Hepatic stellate cell (primary cell): ENCODE measurements around the gene UFSP1.
"Not testable (repeated sequence)": the region's sequence is repeated elsewhere in the genome, so short reads cannot be mapped to it uniquely, and the experiment has no call there.

Experiments used
- DNase-seq: peaks from one replicate; pipeline ENCODE4 v3.0.0; 2011; ENCODE audit warnings: low spot score

UFSP1 gene

DNA sequence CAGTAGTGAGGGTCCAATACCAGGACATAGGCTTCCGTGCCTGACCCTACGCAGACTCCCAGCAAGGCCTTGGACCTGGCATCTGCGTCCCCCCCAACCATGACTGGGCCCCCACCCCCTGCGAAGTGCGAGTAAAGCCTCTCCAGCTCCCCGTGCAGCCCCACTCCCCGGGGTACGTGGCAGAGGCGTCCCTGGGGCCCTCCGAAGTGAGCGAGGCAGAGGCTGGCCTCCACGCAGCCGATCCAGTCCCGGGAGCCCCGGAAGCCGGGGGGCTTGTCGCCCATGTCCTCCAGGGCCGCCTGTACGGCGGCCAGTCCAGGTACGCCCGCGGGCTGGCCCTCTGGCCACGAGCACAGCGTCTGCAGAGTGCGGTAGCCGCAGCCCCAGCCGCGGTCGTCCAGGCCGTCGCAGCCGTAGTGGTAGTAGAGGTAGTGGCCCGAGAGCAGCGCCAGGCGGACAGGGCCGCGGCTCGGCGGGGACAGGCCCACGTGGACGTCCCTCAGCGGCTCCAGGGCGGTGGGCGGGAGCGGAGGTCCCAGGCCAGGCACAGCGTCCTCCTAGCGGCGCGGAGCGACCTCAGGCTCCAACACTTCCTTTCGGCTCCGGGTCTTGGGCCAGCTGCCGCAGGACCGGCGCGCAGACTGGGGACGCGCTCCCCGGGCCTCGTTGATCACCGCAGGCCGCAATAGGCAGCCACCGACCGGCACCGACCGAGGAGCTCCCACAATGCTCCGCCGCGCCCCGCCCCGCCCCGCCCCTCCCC, at the start of gene UFSP1:
UFSP1 (minus strand) TSS at position 728 of the 763 bp plus-strand sequence; CDS start at position 284, 444 bp downstream.
- DNase-seq = peak; percentile 67

DNA sequence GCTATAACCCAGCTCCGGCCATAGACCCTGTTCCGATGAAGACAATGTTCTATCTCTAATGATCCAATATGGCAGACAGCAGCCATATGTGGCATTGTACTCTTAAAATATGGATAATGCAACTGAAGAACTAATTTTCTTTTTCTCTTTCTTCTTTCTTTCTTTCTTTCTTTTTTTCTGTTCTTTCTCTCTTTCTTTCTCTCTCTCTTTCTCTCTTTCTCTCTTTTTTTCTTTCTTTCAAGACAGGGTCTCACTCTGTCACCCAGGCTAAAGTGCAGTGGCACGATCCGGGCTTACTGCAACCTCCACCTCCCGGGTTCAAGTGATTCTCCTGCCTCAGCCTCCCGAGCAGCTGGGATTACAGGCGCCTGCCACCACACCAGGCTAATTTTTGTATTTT, 46.7 kb upstream of the UFSP1 start:
- not testable (repeated sequence) for DNase-seq

DNA sequence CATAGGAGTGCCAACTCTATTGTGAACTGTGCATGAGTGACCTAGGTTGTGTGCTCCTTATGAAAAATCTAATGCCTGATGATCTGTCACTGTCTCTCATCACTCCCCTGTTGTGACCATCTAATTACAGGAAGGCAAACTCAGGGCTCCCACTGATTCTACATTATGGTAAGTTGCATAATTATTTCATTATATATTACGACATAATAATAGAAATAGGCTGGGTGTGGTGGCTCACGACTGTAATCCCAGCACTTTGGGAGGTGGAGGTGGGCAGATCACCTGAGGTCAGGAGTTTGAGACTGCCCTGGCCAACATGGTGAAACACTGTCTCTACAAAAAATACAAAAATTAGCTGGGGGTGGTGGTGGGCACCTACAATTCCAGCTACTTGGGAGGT, 45.9 kb upstream of the UFSP1 start:
- DNase-seq = not testable (repeated sequence)

DNA sequence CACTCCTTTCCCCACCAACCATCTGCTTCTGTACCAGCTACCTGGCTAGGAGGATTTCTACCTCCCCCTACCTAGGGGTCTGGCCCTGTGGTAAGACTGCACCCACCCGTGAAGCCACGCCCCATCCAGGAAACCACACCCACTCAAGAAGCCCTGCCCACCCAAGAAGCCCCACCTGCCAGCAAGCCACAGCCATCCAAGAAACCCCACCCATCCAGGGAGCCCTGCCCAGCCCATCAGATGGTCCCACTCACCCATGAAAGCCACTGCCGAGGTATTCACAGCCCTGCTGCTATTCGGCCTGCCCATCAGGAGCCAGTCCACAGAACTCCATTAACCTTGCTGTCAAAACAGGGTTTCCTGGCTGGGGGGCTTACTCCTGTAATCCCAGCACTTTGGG, 44.2 kb upstream of the UFSP1 start:
- no peak for DNase-seq

DNA sequence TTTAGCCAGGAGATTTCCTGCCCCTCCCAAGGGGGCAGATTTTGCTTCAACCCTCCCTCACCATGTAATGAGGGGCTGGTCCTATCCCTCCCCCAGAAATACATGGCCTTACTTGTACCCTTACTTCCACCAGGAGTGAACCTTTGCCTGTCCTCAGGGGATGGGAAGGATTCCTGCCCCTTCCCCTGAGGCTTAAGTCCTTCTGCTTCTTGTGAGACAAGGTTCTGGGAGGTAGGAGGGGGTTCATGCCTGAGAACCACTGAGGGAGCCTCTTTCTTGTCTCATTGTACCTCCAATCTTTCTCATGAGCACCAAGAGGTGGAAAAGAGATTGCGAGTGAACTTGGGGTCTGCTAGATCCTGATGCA, 40.3 kb upstream of the UFSP1 start:
- DNase-seq = no peak

DNA sequence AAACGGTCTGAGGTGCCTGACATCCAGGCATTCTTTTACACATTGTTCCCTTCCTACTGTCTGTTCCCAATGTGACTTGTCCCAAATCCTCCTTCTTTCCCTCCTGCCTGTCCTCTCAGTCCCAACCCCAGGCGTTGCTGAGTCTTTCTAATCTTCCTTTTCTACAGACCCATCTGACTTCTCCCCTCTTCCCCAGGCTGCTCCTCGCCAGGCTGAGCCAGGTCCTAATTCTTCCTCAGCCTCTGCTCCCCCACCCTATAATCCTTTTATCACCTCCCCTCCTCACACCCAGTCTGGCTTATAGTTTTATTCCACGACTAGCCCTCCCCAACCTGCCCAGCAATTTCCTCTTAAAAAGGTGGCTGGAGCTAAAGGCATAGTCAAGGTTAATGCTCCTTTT, 34.1 kb upstream of the UFSP1 start:
- not testable (repeated sequence) for DNase-seq

DNA sequence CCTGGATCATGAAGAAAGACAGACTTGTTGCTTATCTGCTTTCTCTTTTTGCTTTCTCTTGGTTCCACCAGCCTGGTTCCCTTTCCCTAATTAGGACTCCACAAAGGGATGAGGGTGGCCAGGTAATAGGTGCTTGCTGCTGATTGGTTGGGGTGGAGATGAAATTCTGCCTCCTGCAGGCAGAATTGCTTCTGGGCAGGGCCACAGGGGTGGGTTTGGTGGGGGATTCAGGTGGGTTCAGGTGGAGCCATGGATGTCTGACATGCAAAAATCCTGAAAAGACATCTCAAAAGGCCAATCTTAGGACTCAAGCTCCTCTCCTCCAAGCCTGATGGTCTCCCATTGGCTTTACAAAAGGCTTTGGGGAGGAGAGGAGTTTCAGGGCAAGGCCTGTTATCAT, 31.5 kb upstream of the UFSP1 start:
- no peak for DNase-seq

DNA sequence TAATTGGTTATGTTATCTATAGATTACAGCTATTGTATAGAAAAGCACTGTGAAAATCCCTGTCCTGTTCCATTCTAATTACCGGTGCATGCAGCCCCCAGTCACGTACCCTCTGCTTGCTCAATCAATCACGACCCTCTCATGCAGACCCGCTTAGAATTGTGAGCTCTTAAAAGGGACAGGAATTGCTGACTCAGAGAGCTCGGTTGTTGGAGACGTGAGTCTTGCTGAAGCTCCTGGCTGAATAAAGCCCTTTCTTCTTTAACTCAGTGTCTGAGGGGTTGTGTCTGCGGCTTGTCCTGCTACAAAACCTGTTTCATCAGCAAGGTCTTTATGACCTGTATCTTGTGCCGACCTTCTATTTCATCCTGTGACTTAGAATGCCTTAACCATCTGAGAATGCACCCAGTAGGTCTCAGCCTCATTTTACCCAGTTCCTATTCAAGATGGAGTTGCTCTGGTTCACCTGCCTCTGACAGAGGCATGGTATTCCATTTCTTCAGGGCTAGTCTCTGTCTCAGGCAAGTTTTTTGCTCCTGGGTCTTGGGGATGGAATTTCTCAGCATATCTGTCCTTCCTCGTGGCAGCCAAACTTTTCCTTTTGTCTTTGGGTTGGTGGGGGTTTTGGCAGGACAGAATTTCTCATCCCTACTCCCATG, 30.4 kb upstream of the UFSP1 start:
- DNase-seq = not testable (repeated sequence)

DNA sequence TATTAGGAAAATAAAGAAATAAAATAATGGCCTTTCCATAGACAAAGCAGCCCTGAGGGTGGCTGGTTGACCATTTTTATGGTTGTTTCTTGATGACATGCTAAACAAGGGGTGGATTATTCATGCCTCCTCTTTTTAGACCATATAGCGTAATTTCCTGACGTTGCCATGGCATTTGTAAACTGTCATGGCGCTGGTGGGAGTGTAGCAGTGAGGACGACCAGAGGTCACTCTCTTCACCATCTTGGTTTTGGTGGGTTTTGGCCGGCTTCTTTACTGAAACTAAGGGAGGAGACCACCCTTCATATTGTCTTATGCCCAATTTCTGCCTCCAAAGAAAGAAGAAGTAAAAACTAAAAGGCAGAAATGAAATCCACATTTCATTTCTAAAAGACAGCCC, 29.8 kb upstream of the UFSP1 start:
- not testable (repeated sequence) for DNase-seq

DNA sequence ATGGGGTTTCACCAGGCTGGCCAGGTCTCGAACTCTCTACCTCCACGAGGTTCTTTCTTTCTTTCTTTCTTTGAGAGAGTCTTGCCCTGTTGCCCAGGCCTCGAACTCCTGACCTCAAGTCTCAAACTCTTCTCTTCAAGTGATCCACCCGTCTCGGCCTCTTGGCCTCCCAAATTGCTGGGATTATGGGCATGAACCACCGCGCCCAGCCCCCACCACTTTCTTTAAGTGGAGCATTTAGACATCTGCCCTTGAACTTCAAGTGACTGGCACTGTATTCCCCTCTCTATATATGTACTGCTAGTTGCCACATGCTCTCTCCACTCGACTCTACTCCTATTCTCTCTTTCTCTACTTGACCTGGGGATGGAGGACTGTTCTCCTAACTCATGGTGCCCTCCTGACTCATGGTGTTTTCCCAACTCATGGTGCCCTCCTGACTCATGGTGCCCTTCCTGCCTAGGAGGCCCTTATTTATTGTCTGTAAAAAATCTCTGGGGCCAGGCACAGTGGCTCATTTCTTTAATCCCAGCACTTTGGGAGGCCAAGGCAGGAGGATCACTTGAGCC, 25.4 kb upstream of the UFSP1 start:
- no peak for DNase-seq

DNA sequence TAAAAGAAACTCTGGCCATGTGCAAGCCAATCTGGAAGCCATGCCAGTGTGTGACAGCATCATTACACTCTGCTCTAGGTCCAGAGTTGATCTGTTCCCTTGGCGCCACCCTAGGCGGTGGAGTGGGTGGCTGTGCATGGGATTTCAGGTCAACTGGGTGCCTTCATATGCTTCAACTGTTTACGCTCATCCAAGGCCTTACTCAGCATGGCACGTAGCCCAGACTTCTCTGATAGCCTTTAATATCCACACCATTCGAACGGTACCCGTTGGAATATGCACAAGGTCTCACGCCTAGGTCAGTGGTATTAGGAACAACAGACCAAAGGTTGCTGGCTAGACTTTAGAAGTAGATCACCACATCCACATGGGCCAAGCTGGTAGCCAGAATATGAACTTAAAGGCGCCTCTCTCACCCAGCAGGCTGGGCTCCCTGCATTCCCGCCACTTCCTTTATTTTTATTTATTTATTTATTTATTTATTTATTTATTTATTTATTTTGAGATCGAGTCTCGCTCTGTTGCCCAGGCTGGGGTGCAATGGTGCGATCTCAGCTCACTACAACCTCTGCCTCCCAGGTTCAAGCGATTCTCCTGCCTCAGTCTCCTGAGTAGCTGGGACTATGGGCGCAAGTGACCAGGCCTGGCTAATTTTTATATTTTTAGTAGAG, 24.8 kb upstream of the UFSP1 start:
- no peak for DNase-seq

DNA sequence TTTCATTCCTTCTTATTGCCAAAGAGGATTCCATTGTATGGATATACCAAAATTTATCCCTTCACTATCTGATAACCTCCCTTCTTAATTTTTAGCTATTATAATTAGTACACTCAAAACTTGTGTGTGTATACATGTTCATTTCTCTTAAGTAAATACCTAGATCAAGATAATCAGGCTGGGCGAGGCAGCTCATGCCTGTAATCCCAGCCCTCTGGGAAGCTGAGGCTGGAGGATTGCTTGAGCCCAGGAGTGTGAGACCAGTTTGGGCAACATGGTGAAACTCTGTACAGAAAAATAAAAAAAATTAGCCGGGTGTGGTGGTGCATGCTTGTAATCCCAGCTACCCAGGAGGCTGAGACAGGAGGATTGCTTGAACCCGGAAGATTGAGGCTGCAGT, 22.0 kb upstream of the UFSP1 start:
- DNase-seq = no peak

DNA sequence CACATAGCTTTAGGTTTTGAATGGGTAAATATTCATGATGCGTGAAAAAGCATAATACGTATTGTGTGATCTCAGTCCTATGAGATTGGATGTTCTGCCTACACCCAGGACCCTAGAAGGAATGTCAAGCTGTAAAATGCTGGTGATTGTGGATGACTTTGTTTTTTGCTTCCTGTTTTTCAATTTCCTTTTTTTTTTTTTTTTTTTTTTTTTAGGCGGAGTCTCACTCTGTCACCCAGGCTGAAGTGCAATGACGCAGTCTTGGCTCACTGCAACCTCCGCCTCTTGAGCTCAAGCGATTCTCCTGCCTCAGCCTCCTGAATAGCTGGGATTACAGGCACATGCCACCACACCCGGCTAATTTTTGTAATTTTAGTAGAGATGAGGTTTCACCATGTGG, 20.9 kb upstream of the UFSP1 start:
- DNase-seq = not testable (repeated sequence)

DNA sequence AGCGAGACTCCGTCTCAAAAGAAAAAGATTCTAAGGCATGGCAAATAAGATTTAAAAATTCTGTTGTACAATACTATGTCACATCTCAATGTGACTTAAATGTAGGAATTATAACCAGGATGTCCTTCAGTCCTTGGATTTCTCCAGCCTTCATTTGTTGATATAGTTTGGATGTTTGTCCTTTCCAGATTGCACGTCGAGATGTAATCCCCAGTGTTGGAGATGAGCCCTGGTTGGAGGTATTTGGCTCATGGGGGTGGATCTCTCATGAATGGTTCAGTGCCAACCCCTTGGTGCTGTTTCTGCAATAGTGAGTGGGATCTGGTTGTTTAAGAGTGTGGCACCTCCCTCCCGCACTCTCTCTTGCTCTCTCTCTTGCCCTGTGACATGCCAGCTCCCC, 19.0 kb upstream of the UFSP1 start:
- DNase-seq = no peak

DNA sequence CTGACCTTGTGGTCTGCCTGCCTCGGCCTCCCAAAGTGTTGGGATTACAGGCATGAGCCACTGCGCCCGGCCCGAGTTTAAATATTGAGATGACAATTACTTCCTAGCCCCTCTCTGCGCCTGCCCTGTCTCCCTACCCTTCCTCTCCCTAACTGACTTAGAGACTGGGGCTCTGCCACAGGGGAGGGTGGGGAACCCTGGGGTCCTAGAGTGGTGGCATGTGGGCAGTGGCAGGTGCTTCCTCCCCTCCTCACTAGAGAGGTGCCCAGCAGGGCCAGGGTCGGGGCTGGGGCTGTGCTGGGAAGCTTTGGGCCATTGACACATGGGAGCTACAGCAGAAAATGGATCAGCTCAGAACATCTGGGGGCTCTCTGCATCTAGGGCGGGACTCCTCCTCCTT, 13.1 kb upstream of the UFSP1 start:
- no peak for DNase-seq

DNA sequence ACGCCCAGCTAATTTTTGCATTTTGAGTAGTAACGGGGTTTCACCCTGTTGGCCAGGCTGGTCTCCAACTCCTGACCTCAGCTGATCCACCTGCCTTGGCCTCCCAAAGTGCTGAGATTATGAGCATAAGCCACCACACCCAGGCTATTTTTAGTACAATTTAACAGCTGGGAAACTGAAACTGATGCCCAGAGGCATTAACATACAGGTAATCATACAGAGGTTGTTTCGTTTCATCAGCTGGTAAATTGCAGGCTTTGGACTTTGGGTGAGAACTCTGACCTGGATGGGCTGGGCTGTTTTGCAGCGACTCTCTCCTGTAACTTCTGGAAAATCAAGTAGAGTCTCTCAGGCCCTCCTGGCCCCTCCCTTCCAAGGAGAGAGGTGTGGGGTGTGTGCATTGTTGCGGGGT, 12.4 kb upstream of the UFSP1 start:
- DNase-seq = no peak

DNA sequence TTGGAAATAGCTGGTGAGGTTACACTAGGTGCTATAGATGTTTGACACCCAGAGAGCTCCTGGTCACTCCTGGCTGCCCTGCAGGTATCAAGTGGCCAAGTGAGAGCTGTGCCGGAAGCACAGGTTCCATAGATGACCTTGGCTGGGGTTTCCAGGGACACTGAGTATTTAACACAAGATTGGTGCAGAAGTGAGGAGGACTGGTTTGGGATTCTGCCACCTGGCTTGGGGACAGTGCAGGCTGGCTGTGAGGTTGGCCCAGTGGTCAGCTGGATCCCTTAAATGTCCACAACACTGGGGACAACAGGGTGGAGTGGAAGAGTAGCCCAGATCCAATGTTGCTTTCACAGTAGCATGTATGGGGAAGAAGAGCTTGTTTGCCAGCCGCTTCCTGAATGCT, 11.5 kb upstream of the UFSP1 start:
- no peak for DNase-seq

DNA sequence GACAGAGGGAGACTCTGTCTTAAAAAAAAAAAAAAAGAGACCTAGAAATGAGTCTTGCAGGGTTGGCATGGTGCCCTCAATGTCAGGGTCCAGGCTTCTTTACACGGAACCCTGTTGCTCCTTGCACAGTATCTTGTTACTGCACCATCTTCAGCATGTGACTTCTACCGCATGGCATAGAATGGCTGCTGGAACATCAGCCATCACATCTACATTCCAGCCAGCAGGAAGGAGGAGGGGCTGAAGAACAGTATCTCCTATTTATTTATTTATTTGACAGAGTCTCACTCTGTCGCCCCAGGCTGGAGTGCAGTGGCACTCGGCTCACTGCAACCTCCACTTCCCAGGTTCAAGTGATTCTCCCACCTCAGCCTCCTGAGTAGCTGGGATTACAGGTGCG, 9.9 kb upstream of the UFSP1 start:
- DNase-seq = no peak

DNA sequence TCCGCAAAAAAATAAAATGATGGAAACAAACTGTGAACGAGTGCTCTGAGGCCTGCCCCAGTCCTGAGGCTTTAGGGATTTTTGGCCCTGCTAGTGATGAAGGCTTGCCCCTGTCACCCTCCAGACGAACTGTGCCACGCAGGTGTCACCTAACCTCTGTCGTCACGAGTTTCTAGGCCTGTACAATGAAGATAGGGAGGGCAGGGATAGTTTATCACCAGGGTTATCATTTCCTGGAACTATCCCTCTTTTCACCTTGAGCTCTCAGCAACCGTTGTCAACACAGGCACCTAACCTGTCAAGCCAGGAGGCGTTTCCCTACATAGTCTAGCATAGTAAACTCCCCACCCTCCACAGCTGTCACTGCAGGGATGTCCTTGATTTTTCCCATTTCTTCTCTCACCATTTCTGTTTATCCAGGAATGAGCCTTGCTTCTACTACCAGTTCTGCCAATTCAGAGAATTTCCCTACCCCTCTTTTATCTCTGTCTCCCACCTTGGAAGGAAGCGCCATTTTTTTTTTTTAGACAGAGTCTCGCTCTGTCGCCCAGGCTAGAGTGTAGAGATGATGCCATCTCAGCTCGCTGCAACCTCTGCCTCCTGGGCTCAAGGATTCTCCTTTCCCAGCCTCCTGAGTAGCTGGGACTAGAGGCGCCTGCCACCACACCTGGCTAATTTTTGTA, 8.4 kb upstream of the UFSP1 start:
- DNase-seq = no peak

DNA sequence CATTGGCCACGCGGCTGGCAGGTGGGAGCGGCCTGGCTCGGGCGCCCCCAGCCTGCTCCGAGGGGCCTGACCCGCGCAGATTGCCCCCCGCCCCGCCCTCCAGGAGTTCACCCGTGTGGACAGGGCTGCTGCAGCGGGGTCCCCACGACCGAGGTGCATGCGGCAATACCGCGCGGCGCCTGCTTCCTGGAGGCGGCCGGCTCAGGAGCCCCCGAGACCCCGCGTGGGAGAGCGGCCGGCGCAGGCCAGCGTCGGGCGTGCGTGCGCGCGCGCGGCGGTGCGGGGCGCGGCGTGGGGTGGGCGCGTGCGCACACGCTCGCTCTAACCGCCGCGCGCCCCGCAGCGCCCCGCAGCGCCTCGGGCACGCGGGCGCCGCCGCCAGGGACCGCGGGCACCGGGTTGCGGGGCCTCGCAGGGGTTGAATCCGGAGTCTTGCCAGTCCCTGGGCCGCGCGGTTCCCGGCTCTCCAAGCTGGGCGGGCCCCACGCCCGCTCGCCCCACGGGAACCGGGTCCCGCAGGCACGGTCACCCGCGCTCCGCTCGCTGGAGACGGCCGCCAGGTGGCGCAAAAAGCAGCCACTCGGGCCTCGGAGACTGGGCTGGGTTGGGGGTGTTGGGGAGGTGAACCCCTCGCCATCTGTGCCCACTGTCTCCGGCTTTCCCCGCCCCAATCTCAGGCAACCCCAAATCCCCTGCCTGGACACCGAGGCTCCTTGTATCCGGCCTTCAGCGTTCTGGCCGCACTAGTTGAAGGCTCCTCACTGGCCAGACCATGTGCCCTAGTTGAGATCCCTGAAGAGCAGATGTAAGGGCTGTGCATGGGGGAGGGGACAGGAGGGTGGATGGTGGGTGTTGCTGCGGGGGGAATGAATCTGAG, 7.5 kb upstream of the UFSP1 start:
- DNase-seq = peak; percentile 58

DNA sequence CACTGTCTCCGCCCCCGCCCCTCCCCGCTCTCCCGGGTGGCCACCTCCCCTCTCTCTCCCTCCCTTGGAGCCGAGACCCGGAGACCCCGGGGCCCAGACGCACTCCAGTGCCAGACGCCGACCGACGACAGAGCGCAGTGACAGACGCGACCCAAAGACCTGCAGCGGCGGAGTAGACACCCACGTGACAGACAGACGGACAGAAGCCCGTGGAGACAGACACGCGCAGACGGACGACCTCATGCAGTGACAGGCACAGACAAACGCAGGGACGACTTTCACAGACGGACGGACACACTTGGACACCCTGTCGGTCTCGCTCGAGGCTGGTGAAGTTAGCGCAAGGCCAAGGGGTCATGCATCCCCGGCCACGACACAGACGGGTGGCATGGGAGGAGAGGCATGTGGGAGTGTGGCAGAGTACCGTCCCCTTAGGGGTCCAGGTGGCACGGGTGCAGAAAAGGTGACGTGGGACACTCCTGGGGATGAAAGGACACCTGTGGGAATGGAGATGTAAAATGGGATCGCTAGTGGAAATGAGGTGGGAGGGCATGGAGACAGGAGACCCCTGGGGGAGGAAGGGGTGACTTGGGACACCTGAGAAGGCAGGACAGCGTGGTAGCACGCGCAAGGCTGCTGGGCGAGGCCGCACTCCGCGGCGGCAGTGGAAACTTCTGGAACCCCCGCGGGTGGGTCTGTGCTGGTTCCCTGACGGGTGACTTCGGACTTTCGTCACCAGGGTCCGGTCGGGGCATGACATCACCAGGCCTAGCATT, 6.6 kb upstream of the UFSP1 start:
- DNase-seq = no peak
